Globus pallidus (tissue), 1 donor: ENCODE data around the gene RIOX2.

Source experiments
- DNase-seq: peaks from one replicate; pipeline ENCODE4 v3.0.0-alpha.2; 2015; ENCODE audit warnings: low spot score

The RIOX2 gene

DNA sequence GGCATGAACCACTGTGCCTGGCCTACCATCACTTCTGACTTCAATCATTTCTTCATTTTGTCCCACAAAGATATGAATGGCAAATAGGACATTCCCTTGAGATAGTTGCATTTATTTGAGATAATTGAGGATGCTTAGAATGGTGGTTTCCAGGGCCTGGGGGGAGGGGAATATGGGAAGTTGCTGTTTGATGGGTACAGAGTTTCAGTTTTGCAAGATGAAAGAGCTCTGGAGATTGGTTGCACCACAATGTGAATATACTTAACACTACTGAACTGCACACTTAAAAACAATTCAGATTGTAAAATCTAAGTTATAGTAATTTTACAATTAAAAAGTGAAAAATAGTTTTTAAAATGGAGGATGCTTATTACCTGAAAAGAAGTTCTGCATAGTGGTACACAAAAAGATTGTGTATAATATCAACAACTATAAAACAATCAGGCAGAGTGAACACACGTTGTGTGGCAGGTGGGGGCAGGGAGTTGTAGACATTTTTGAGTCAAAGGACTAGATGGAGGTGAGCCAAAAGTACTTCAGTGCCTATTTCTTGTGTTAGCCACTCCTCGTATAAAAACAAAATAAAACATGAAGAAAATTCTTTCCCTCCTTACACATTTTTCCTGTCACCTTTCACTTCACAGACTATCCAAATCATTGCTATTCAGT lies 18.5 kb upstream of the RIOX2 start:
- no peak for DNase-seq

DNA sequence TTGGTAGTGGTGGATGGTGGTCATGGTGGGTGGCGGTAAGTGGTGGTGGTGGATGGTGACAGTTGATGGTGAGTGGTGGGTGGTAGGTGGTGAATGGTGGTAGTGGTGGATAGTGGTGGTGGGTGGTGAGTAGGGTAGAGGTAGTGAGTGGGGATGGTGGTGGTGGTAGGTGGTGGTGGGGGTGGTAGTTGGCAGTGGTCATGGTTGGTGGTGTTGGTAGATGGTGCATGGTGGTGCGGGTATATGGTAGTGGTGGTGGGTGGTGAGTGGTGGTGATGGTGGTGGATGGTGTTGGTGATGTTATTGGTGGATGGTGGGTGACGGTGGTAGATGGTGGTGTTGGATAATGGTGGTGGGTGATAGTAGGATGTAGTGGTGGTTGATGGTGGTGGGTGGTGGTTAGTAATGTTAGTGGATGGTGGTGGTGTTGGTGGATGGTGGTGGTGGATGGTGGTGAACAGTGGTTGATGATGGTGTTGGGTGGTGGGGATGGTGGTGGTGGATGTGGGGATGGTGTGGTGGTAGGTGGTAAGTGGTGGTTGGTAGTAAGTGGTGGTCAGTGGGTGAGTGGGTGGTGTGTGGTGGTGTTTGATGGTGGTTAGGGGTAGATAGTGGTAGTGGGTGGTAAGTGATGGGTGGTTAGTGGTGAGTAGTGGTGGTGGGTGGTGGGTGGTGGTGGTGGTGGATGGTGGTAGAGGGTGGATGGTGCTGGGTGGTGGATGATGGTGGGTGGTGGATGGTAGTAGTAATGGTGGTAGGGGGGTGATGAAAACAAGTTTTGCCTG lies 16.7 kb upstream of the RIOX2 start:
- no peak for DNase-seq

DNA sequence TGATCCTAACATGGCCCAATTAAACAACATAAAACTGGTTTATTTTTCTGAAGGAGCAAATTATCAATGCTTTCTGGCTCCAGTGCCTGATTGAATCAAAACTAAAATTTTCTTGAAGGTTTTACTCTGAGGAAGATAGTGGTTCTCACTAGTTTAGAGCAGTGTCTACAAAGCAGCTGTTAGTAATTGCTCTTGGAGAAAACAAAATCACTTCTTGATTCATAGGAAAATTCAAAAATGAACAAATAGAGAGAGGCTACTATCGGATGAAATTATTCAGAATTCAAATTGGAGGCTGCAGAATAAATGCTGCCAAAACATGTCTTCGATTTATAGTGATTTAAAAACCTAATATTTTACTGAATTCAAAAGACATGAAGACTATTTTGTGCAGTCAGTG lies 15.1 kb upstream of the RIOX2 start:
- no peak for DNase-seq

DNA sequence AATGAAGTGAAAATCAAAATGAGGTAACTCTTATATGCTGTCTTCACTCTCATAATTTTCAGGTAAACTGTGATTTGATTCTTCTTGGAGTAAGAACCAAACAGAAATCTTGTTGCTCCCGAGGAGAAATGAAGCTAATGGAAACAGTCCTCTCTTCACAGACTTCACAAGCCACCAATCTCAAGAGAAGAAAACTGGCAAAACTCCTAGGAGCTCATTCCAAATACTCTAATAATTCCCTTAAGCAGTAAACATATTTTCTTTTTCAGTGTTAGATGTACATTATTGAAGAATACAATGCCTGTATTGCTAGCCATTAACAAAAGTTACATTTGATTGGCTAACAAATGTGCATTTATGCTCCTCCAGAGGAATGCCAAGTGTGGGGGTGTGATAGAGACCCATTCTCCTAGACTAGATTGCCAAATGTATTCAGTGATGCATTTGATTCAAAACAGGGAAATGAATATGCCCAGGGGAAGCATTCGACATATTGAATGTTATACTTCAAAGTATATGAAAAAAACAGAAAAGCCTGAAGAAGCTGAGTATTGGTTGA lies 11.8 kb upstream of the RIOX2 start:
- DNase-seq = peak; percentile 40

- DNase-seq = no peak
Observed at GRCh38 chr3:97981886-97982285, 9.7 kb upstream of the RIOX2 start.

DNA sequence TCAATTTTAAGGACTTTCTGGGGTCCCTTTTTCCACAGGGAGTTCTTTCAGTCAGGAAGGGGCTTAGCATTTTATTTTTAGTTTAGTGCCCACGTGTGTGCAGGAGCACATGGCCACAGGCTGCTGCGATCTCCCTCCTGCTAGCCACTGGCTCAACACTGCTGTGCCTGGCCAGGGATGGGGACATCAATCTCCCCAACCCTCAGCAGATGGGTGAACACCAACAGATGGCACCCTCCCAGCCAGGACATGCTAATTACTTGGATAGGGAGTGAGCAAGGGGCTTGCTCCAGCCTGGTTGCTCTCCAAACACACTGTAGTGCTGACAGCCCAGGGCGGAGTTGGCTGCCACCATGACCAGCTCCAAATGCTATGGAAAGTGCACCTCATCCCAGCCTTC lies 7.4 kb upstream of the RIOX2 start:
- no peak for DNase-seq

DNA sequence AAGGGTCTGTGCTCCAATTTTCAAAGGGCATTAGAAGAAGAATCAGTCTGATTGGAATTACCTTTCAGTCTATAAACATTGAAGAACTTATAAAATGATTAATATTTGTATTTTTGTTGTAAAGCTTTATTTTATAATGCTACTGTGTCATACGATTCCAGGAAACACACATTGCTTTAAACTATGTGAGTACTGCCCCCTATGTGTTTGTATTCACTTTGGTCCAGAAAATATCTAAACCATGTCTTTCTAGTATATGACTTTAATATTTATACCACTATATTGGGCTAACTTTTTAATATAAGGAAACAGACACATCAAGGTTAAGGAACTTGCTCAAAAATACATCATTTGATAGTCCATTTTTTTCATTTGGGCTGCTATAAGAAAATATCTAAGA lies 3.2 kb upstream of the RIOX2 start:
- no peak for DNase-seq

DNA sequence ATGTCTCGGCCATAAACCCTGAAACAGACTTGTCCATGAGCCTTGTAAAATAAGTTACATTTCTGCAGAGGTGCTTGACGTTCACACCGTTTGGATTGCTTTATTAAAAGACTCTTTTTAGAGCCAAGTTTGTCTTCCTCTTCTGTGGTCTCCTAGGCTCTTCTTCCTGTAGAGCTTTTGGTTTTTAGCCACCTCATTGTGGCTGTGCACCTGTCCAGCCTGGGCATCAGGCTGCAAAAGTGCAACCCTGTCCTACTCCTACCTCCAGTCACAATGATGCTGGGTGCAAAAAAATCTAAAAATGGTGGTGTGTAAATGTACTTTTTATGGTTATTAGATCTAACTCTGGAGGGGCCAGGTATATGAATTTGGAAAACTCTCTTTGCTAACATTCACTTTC lies 2.8 kb upstream of the RIOX2 start:
- no peak for DNase-seq

- DNase-seq = no peak
Observed at GRCh38 chr3:97972976-97973375, 745 bp upstream of the RIOX2 start.

DNA sequence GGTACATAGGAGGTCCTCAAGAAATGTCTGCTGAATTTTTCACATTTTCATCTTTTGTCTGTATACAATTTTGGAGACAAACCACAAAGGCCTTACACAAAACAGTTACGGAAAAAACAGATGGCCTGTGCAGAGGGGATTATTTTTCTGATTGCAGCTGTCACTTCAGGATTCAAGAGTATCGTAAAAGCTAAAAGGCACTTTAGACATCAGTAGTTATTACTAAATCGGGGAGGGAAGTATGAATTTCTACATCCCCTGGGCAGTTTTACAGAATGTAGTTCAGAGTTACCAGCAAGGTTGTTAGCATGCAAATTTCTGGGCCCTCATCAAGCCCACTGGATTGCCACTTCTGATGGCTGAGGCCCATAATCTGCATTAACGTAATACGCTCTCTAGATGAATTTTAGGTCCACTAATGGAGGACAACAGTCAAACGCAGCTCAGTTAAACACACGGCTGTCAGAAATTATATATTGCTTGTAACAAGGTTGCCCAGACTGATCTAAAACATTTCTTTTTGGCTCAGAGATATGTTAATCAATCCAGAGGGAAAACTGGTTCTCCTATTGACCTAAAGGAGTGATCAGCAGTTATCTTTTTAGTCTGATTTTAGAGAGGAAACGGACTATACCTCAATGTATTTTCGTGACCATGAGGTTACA lies 1.1 kb downstream of the RIOX2 start:
- no peak for DNase-seq

DNA sequence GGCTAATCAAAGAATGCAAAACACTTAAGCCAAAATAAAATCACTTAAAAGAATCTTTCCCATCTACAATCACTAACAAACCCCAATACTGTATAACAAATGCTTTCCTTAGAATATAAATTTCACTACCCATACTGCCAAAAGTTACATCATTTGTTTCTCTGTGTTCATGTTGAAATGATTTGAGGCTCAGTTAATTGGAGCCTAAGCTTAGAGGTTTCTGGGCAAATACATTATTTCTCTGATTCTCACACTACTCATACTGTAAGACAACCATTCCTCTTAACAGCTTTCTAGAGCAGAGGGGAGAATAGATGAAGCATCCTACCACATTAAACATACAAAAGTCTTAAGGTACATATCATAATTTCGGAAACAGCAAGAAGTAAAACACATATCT lies 2.1 kb downstream of the RIOX2 start:
- no peak for DNase-seq

- no peak for DNase-seq
Observed at GRCh38 chr3:97969541-97969940, 2.7 kb downstream of the RIOX2 start.

GRCh38 chr3:97968376-97968775 lies 3.9 kb downstream of the RIOX2 start:
- no peak for DNase-seq

- DNase-seq = no peak
Observed at GRCh38 chr3:97967966-97968365, 4.3 kb downstream of the RIOX2 start.

- DNase-seq = no peak
Observed at GRCh38 chr3:97960993-97961766, 11.1 kb downstream of the RIOX2 start.

DNA sequence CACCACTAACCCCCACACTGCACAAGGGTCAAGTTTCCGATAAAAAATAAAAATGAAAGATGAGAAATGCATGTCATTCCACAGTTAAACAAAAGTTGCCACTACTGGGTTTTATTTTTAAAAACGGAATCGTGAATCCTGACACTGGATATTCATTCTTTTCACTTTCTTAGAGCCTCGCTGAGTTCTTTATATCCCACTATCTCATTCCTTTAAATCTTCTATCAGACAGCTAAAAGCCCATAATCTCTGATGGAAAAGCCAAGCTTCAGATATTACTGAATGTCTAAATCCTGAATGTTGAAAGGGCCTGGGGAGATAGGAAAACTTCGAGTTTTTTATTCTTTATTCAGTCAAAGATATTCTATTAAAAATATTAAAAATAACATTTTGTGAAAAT lies 11.7 kb downstream of the RIOX2 start:
- no peak for DNase-seq

DNA sequence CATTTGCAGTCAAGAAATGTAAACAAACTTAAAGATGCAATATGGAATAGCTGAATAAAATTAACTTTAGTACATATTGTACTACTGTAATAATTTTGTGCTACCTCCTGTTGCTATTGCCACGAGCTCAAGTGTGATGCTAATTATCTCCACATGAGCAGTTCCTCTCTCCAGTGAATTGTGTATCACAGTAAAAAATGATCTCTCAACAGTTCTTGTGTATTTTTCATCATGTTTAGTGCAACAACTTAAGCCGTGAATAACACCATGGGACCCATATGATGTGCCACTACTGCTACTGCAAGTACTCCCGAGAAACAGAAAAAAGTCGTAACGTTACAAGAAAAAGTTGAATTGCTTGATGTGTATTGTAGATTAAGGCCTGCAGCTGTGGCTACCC lies 12.4 kb downstream of the RIOX2 start:
- no peak for DNase-seq

GRCh38 chr3:97958796-97959195 lies 13.4 kb downstream of the RIOX2 start:
- DNase-seq = no peak

GRCh38 chr3:97958396-97958795 lies 13.8 kb downstream of the RIOX2 start:
- DNase-seq = no peak

GRCh38 chr3:97957617-97958311 lies 14.5 kb downstream of the RIOX2 start:
- no peak for DNase-seq

- DNase-seq = no peak
Observed at GRCh38 chr3:97956051-97956450, 16.2 kb downstream of the RIOX2 start.
